HL-60/S4 treated with retinoic acid at 250 ng/mL for 4 days and 3 days (cell line): ENCODE data around the gene CH25H.
"Not testable (repeated sequence)": the region's sequence is repeated elsewhere in the genome, so short reads cannot be mapped to it uniquely, and the experiment has no call there.

Experiments used
- in situ Hi-C: fragments of 300-500 bp; cut with MboI; formaldehyde crosslinking; loops from 2 replicates; pipeline ENCODE4 v1.7.0; 2022; ENCODE audit warnings: low sequenced_read_pairs

The CH25H gene

DNA sequence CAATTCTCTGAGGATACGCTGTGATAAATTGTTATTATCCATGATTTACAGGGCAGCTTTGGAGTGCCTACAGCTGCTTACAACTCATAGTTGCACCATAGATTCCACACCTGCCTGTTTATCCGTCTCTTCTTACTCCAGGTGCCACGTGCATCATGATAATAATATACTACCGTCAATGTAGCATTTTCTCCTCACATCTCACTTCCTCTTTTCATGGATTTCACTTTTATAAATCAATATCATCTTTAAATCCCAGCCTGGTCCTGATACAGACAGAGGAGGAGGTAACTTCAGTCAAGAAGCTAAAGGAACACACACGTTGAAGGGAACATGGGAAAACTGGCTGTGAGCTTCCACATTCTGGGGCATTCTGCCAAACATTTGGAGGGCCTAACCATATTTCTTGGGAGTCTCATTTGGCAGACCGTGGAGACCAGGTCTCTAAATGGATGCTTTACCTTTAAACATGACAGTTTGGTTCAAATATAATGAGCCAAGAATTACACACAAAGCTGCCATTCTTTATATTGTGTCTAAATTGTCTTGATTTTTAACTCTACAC is 2.4 kb downstream of the CH25H start:
- in situ Hi-C loops, result loop anchor here (25.0 kb wide), 1 partner anchor 267 kb away; no protein-coding TSS in a partner anchor

- in situ Hi-C loops, result loop anchor here (25.0 kb wide), 1 partner anchor 266 kb away; no protein-coding TSS in a partner anchor
Measured at GRCh38 chr10:89203237-89203636, 3.9 kb downstream of the CH25H start.

GRCh38 chr10:89202033-89202425 is 5.1 kb downstream of the CH25H start:
- in situ Hi-C loops, result loop anchor here (25.0 kb wide), 1 partner anchor 265 kb away; no protein-coding TSS in a partner anchor

DNA sequence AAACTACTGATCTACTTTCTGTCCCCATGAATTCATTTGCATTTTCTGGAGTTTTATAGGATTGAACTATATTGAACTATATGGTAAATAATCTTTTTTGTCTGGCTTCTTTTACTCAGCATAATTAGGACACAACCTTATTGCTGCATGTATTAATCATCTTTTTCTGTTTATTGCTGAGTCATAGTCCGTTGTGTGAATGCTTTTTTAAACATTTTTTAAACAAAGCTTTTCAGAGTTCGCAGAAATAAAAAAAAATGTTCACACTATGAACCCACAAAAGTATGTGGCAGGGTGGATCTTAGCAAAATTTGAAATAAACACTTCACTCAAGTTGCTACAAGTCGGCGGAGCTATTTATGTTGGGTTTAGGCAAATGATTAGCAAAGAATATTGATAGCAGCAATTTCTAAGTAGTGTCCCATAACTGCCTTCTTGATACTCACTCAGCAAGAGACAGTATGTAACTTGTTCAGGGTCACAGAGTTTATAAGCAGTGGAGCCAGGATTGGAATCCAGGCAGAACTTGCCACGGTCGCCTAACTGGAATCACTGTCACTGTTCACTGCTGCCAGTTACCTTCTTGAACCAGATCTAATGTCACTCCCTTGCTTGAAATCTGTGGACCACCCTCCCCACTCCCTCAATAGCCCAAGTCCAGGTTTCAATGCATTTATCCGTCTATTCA is 5.6 kb downstream of the CH25H start:
- in situ Hi-C loops, result loop anchor here (25.0 kb wide), 1 partner anchor 264 kb away; no protein-coding TSS in a partner anchor

DNA sequence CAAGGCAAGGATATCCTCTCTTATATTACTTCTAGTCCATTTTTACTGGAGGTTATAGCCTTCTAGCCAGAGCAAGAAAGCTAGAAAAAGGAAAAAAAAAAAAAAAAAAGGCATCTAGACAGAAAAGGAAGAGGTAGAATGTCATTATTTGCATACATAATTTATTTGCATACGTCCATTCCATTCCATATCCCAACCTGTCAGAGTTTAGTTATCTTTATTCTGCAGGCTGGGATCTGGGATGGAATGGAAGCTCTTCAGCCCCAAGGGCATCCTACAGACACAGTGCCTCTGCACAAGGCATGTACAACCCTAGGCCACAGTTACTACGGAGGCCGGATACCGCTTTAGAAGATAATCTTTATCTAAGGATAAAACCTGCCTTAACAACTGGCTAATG is 9.6 kb downstream of the CH25H start:
- in situ Hi-C loops, result no loop called here

DNA sequence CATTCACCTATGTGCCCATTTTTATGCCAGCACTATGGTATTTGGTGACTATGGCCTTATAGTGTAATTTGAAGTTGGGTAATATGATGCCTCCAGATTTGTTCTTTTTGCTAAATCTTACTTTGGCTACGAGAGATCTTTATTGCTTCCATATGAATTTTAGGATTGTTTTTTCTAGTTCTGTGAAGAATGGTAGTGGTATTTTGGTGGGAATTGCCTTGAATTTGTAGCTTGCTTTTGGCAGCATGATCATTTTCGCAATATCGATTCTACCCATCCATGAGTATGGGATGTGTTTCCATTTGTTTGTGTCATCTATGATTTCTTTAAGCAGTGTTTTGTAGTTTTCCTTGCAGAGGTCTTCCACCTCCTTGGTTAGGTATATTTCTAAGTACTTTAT is 15.8 kb downstream of the CH25H start:
- in situ Hi-C loops, result not testable (repeated sequence)

GRCh38 chr10:89189211-89189734 is 17.8 kb downstream of the CH25H start:
- in situ Hi-C loops, result no loop called here

DNA sequence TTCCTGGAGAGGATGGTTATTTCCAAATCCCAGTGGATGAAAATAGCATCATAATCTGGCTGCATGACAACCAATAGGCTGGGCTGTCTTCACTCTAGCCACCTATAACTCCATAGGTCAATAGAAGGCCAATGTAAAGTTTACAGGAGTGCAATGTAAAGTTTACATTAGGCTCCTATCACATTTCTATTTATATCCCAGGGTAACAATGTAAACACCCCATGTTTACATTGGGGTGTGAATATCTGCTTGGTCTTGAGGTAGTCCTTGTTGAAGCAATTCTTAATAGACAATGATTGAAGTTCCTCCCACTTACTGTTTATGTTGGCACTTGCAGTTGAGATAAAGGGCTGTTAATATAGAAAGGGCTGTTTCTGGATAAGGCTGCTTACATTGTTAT is 21.5 kb downstream of the CH25H start:
- in situ Hi-C loops, result no loop called here

DNA sequence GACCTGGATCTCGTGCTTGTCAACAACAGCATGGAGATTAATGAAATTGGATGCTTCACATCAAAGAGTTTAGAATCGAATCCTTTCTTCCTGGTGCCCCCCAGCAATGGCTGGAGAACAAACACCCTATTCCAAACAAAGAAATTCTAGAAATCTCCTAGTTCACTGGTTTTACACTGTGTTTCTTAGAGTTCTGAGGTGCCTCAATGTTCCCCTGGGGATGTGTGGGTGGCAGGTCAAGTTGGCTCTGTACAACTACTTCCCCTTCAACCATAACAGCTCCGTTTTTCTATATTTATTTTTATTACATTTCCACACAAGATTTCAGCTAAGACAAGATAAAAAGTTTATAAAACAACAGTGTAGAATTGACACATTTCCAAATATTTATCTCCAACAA is 22.5 kb downstream of the CH25H start:
- in situ Hi-C loops, result no loop called here

DNA sequence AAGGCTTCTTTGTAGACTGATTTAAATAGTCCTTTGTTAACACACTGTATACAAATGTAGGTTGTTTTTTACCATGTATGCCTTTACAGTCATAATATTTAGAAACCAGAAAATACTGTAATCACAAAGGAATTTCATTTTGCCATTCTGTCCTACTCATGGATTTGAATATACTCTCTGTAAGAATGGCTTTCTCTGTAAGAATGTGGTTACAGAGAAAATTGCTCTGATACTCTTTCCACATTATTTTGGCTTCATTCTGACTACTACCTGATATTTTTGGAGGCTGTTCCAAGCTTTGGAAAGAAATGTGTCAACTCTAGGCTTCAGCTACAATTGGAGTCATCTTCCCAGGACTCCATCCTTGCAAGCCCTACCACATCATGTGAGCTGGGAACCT is 23.5 kb downstream of the CH25H start:
- in situ Hi-C loops, result no loop called here

- in situ Hi-C loops, result no loop called here
Measured at GRCh38 chr10:89182894-89183293, 24.2 kb downstream of the CH25H start.

- in situ Hi-C loops, result no loop called here
Measured at GRCh38 chr10:89175816-89176215, 31.3 kb downstream of the CH25H start.

- in situ Hi-C loops, result no loop called here
Measured at GRCh38 chr10:89173075-89173474, 34.0 kb downstream of the CH25H start.

- in situ Hi-C loops, result no loop called here
Measured at GRCh38 chr10:89171996-89172395, 35.1 kb downstream of the CH25H start.

DNA sequence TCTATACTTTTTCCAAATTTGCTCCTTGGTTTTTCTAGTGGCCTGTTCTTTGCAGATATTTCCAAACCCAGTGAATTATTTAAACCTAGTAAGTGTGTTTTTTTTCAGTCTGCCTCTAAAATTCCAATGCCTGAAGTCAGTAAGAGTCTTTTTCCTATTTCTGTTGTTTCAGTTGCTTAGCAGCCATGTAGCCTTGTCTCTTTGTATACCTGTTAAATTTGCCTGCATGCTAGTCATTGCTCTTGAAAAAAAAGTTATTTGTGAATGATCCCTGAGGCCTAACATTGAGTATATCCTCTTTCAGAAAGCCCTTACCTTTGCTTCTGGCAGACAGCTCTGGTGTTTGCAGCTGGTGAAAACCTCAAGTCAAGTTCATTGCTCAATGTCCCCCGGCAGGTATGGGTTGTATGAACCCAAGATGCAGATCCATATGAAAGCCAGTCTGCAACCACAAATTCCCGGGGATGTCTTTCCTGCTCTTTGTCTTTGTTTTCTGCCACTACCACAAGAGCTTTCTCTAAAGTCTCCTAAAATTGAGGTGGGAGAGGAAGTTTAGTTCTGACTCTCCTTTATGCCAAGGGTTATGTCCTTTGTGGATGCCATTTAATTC is 35.7 kb downstream of the CH25H start:
- in situ Hi-C loops, result no loop called here

- in situ Hi-C loops, result not testable (repeated sequence)
Measured at GRCh38 chr10:89168354-89168900, 38.7 kb downstream of the CH25H start.

GRCh38 chr10:89167915-89168314 is 39.2 kb downstream of the CH25H start:
- in situ Hi-C loops, result no loop called here

DNA sequence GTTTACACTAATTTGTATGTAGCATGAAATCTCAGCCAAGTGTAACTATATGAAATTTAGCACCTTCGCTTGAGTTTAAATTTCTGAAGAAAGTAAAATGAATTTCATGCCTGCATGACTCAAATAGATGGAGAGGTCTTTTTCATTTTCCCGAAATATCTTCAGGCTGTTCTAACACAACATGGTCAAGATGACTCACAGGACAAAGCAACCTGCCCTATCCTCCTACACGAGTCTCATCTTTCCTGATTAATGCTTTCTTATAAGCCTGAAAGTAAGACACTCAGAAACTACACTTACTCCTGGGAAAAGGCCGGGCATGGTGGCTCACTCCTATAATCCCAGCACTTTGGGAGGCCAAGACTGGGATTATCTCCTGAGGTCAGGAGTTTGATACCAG is 41.2 kb downstream of the CH25H start:
- in situ Hi-C loops, result no loop called here

GRCh38 chr10:89164920-89165319 is 42.2 kb downstream of the CH25H start:
- in situ Hi-C loops, result no loop called here

- in situ Hi-C loops, result no loop called here
Measured at GRCh38 chr10:89164080-89164479, 43.0 kb downstream of the CH25H start.

DNA sequence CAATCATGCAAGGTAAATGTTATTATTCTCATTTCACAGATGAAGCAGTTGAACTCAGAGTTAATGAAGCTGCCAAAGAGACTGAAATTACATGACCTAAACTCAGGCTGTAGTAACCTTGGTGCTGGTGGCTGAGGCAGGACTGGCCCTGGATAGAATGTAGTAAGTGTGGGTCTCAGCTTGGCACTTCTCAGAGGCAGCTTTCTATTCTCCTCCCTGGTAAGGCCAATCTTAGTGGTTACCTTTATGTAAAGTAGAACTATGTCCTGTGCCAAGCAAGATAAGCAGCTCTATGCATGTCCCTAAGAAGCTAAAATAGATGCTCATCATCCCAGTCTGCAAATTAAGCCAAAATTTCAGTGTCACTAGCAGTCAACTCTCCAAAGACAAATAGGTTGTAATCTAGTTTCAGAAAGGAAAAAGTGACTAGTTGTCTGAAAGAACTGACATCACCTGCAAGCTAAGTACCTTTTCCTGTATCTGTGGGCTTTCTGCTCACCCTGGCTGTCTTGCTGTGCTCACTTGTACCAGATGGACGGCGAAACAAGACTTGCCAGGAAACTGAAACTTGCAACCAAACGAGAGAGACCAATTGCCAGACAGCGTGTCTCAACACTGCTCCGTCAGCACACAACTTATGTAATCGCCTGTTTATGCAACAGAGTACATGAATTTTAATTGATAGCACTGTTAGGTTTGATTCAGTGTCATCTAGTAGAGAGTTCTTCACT is 43.7 kb downstream of the CH25H start:
- in situ Hi-C loops, result no loop called here
